GM12878 (cell line): ENCODE measurements around the gene PLAAT3. TPM values are rescaled to one million over a fixed set of nuclear protein-coding genes. Genes with fewer than 3 reads are reported as not detected.

Experiments
- ATAC-seq: fragments of 200-7000 bp; cut with Tn5 transposase; 3 replicates; pipeline ENCODE4 v1.9.1; 2020; ENCODE audit warnings: mild to moderate bottlenecking, moderate library complexity
- BruUV-seq: library from RNA; stranded (reverse); fragments of 400-500 nt; replicated peaks from 2 replicates; lab custom pipeline; 2021; lab: Mats Ljungman, UMichigan
- CTCF ChIA-PET: fragments of 300-600 bp; sonication (Branson Sonifier 250); formaldehyde crosslinking; extraction: SDS; loops from one replicate; lab custom pipeline; 2021; ENCODE audit warnings: inconsistent platforms; lab: Yijun Ruan, JAX
- POLR2A ChIA-PET: fragments of 350-600 bp; formaldehyde crosslinking; extraction: SDS; loops from one replicate; lab custom pipeline; 2021; ENCODE audit warnings: inconsistent platforms; lab: Charles Lee
- RAD21 ChIA-PET: fragments of 300-600 bp; sonication (Branson Sonifier 250); formaldehyde crosslinking; loops from one replicate; lab custom pipeline; 2023; ENCODE audit warnings: antibody characterized with exemption; ENCODE audit not compliant: unreplicated experiment; lab: Charles Lee
- SMC1A ChIA-PET: fragments of 300-600 bp; sonication (Branson Sonifier 250); formaldehyde crosslinking; loops from one replicate; lab custom pipeline; 2023; ENCODE audit not compliant: unreplicated experiment, uncharacterized antibody; lab: Charles Lee
- DNase-seq: peaks from one replicate; pipeline ENCODE4 v3.0.0-alpha.2; 2011; ENCODE audit warnings: low read depth, low spot score
- FAIRE-seq: peaks from 3 replicates; lab custom pipeline; 2011; peaks lifted over from hg19 to GRCh38; lab: Jason Lieb, UNC
- H2AFZ ChIP-seq: 2 replicates; pipeline ENCODE4 v1.6.0; 2011; ENCODE audit warnings: low read depth, low read length, control low read depth; ENCODE audit not compliant: control insufficient read depth
- H3K27ac ChIP-seq: 2 replicates; pipeline ENCODE4 v1.5.1; 2011; ENCODE audit warnings: control low read depth; ENCODE audit not compliant: control insufficient read depth, insufficient read depth
- H3K27me3 ChIP-seq, 2 experiments: replicated peaks in 1 of 2; 2 replicates each; pipeline versions ENCODE4 v1.6.0 to v1.6.1; 2011; ENCODE audit warnings: low read length in 1 of 2; ENCODE audit not compliant: control insufficient read depth in 2 of 2, insufficient read depth in 2 of 2
- H3K36me3 ChIP-seq, 2 experiments: 2 replicates each; pipeline ENCODE4 v1.5.1; 2011; ENCODE audit warnings: low read length in 1 of 2; ENCODE audit not compliant: control insufficient read depth in 2 of 2, insufficient read depth in 2 of 2
- H3K4me1 ChIP-seq: 2 replicates; pipeline ENCODE4 v1.6.1; 2011; ENCODE audit warnings: mild to moderate bottlenecking, low read length, moderate library complexity, mixed read lengths; ENCODE audit not compliant: control insufficient read depth, insufficient read depth
- H3K4me2 ChIP-seq: 2 replicates; pipeline ENCODE4 v1.6.0; 2011; ENCODE audit warnings: control low read depth; ENCODE audit not compliant: control insufficient read depth, insufficient read depth
- H3K4me3 ChIP-seq: fragments of 200-600 bp; sonication (generic); 2 replicates; pipeline ENCODE4 v1.5.1; 2016
- H3K79me2 ChIP-seq: 2 replicates; pipeline ENCODE4 v1.6.0; 2011; ENCODE audit warnings: low read length; ENCODE audit not compliant: control insufficient read depth, insufficient read depth
- H3K9ac ChIP-seq: 2 replicates; pipeline ENCODE4 v1.8.0; 2011; ENCODE audit warnings: low read length, control low read depth, mixed read lengths; ENCODE audit not compliant: control insufficient read depth, insufficient read depth
- H3K9me3 ChIP-seq: replicated peaks from 3 replicates; pipeline ENCODE4 v1.5.1; 2011; ENCODE audit warnings: mild to moderate bottlenecking, low read length; ENCODE audit not compliant: control insufficient read depth, insufficient read depth
- H4K20me1 ChIP-seq: 2 replicates; pipeline ENCODE4 v1.6.0; 2011; ENCODE audit not compliant: control insufficient read depth, insufficient read depth
- BACH1 ChIP-seq: fragments of 450-650 bp; IDR thresholded peaks from 2 replicates; pipeline ENCODE4 v1.6.1; 2017; ENCODE audit warnings: mild to moderate bottlenecking, borderline replicate concordance
- BMI1 ChIP-seq: fragments of 450-650 bp; IDR thresholded peaks from 2 replicates; pipeline ENCODE4 v1.6.1; 2016; ENCODE audit warnings: mild to moderate bottlenecking, moderate library complexity, borderline replicate concordance
- CEBPB ChIP-seq, 2 experiments: fragments of 150-350 bp in 1 of 2; IDR thresholded peaks; 2 replicates each; pipeline ENCODE4 v1.6.1; 2012 to 2014; ENCODE audit warnings: low read depth in 2 of 2, low read length in 2 of 2, borderline replicate concordance in 1 of 2, inconsistent platforms in 1 of 2
- FOXM1 ChIP-seq: IDR thresholded peaks from 2 replicates; pipeline ENCODE4 v1.6.1; 2012; ENCODE audit warnings: low read depth, mild to moderate bottlenecking, inconsistent platforms, low read length, moderate library complexity
- GABPA ChIP-seq: IDR thresholded peaks from 2 replicates; pipeline ENCODE4 v1.6.1; 2014; ENCODE audit warnings: antibody characterized with exemption, low read depth, mild to moderate bottlenecking, inconsistent platforms
- GATAD2B ChIP-seq: fragments of 450-650 bp; conservative IDR thresholded peaks from 2 replicates; pipeline ENCODE4 v1.6.1; 2017; ENCODE audit warnings: low read depth, mild to moderate bottlenecking, moderate library complexity
- IKZF1 ChIP-seq: fragments of 450-650 bp; conservative IDR thresholded peaks from 2 replicates; pipeline ENCODE4 v1.6.1; 2017; ENCODE audit warnings: antibody characterized with exemption, mild to moderate bottlenecking
- IKZF2 ChIP-seq, 2 experiments: fragments of 450-650 bp; IDR thresholded peaks; 2 replicates each; pipeline ENCODE4 v1.6.1; 2017; ENCODE audit warnings: mild to moderate bottlenecking in 2 of 2, moderate library complexity in 2 of 2
- IRF4 ChIP-seq: IDR thresholded peaks from 2 replicates; pipeline ENCODE4 v1.6.1; 2011; ENCODE audit warnings: low read depth, low read length
- MEF2B ChIP-seq: fragments of 450-650 bp; IDR thresholded peaks from 2 replicates; pipeline ENCODE4 v1.6.1; 2018; ENCODE audit warnings: mild to moderate bottlenecking, moderate library complexity; ENCODE audit not compliant: partially characterized antibody, poor library complexity, severe bottlenecking
- MLLT1 ChIP-seq: fragments of 450-650 bp; IDR thresholded peaks from 2 replicates; pipeline ENCODE4 v1.6.1; 2016; ENCODE audit warnings: mild to moderate bottlenecking
- MTA3 ChIP-seq: IDR thresholded peaks from 2 replicates; pipeline ENCODE4 v1.6.1; 2012; ENCODE audit warnings: low read length, inconsistent platforms, borderline replicate concordance
- MYB ChIP-seq: fragments of 150-350 bp; IDR thresholded peaks from 2 replicates; pipeline ENCODE4 v1.6.1; 2014; ENCODE audit warnings: mild to moderate bottlenecking, low read depth, low read length, borderline replicate concordance
- NFIC ChIP-seq: IDR thresholded peaks from 2 replicates; pipeline ENCODE4 v1.6.1; 2012; ENCODE audit warnings: low read depth, mild to moderate bottlenecking, inconsistent platforms, low read length, moderate library complexity
- RAD51 ChIP-seq: fragments of 450-650 bp; IDR thresholded peaks from 2 replicates; pipeline ENCODE4 v1.6.1; 2016; ENCODE audit warnings: moderate library complexity, mild to moderate bottlenecking, inconsistent platforms
- RBBP5 ChIP-seq: fragments of 200-600 bp; sonication (generic); conservative IDR thresholded peaks from 2 replicates; pipeline ENCODE4 v1.6.1; 2016
- SMAD1 ChIP-seq: fragments of 450-650 bp; IDR thresholded peaks from 2 replicates; pipeline ENCODE4 v1.6.1; 2018; ENCODE audit warnings: mild to moderate bottlenecking, low read depth; ENCODE audit not compliant: partially characterized antibody
- SUPT20H ChIP-seq: IDR thresholded peaks from 2 replicates; pipeline ENCODE4 v1.6.1; 2011; ENCODE audit warnings: low read depth, mild to moderate bottlenecking, low read length, moderate library complexity, borderline replicate concordance; ENCODE audit not compliant: control insufficient read depth
- TCF3 ChIP-seq: IDR thresholded peaks from 2 replicates; pipeline ENCODE4 v1.6.1; 2012; ENCODE audit warnings: low read depth, mild to moderate bottlenecking, low read length, borderline replicate concordance; ENCODE audit not compliant: insufficient read depth
- USF1 ChIP-seq: IDR thresholded peaks from 2 replicates; pipeline ENCODE4 v1.6.1; 2011; ENCODE audit warnings: borderline replicate concordance, low read depth, mild to moderate bottlenecking, moderate library complexity, mixed read lengths, low read length; ENCODE audit not compliant: insufficient read depth; ENCODE audit errors: extremely low read length
- USF2 ChIP-seq: IDR thresholded peaks from 2 replicates; pipeline ENCODE4 v1.6.1; 2011; ENCODE audit warnings: low read depth, low read length, improper control_type of control experiment, borderline replicate concordance
- ZNF384 ChIP-seq: IDR thresholded peaks from 2 replicates; pipeline ENCODE4 v1.6.1; 2012; ENCODE audit warnings: low read depth, mild to moderate bottlenecking, low read length, improper control_type of control experiment, borderline replicate concordance
- in situ Hi-C: fragments of 300-500 bp; cut with MboI; formaldehyde crosslinking; loops from 9 replicates; pipeline ENCODE4 v1.14.3; 2018; ENCODE audit warnings: mixed read lengths
- intact Hi-C: fragments of 100-400 bp; cut with micrococcal nuclease; formaldehyde crosslinking; loops from one replicate; pipeline ENCODE4 v1.14.2; 2022; ENCODE audit not compliant: unreplicated experiment
- polyA plus RNA-seq, 11 experiments: library from polyadenylated mRNA; depleted of rRNA in 4 of 11; unstranded in 6 of 11; stranded (reverse) in 5 of 11; fragments of >200 nt; fragmentation: Nextera tagmentation in 4 of 11; fragmentation: Illumina TruSeq in 1 of 11; extraction: Ambion mirVana in 4 of 11; extraction: Trizol in 1 of 11; gene quantifications; 1 replicate in 1 of 11; 2 replicates in 10 of 11; pipeline versions ENCODE4 v1.2.1 to v1.2.3, GENCODE V29; 2011 to 2016; ENCODE audit warnings: inconsistent platforms in 2 of 11, missing spikeins in 2 of 11, low read depth in 1 of 11
- total RNA-seq, 4 experiments: library from RNA; depleted of rRNA in 3 of 4; stranded (reverse); fragments of >200 nt in 3 of 4; fragmentation: Illumina TruSeq in 1 of 4; extraction: Trizol in 1 of 4; gene quantifications; 2 replicates each; pipeline versions ENCODE4 v1.2.1 to v1.2.3, GENCODE V29; 2013 to 2021

The PLAAT3 gene
- total and polyA plus RNA-seq, 10 of the 15 experiments (the other 5 are each of a cell fraction or from before 2014, with no cell fraction given) = 4.8 to 37.0 (median 14.8) TPM

- TF ChIP-seq IKZF1 = no peak
- TF ChIP-seq FOXM1 = no peak
- no peak for TF ChIP-seq MLLT1
- TF ChIP-seq RAD51 = peak; percentile 52; the same call in 1 of the 2 replicates
- no peak for TF ChIP-seq SUPT20H
- no peak for TF ChIP-seq USF2
- TF ChIP-seq SMAD1 = no peak
- TF ChIP-seq TCF3 = peak; percentile 65; the same call in 1 of the 2 replicates
- TF ChIP-seq IRF4 = no peak
- TF ChIP-seq RBBP5 = no peak
- TF ChIP-seq MYB = no peak
Observed at GRCh38 chr11:63613517-63614135, 607 bp downstream of the PLAAT3 start (continued).

- FAIRE-seq = no peak
- ChIA-PET CTCF (no interaction called here), RAD21 (no interaction called here), SMC1A (no interaction called here), POLR2A (no interaction called here)
- in situ Hi-C loops = no loop called here
- no peak for ATAC-seq
- H3K4me1 ChIP-seq = peaks cover 4% of the 10 kb centered on the region
- H3K4me3 ChIP-seq = no peak overlapping the region
- H3K9ac ChIP-seq = no peak overlapping the region
- H3K27me3 ChIP-seq = no peaks in the 10 kb centered on the region; a peak in 1 of 4 replicates
- H2AFZ ChIP-seq = no peak overlapping the region
- intact Hi-C loops = no loop called here
- H3K27ac ChIP-seq = no peak overlapping the region
- H3K4me2 ChIP-seq = no peak overlapping the region
- H3K36me3 ChIP-seq = no peaks in the 10 kb centered on the region
- no peaks in the 10 kb centered on the region for H3K79me2 ChIP-seq
- no TSS peak for BruUV-seq
- DNase-seq = no peak
- H4K20me1 ChIP-seq = no peaks in the 10 kb centered on the region
- no peaks in the 10 kb centered on the region for H3K9me3 ChIP-seq
- no peak for TF ChIP-seq MTA3
- TF ChIP-seq MEF2B = no peak
- TF ChIP-seq ZNF384 = no peak
- TF ChIP-seq USF1 = no peak
- TF ChIP-seq NFIC = no peak
- no peak for TF ChIP-seq CEBPB (IDR thresholded peaks at IDR 0.05; ENCODE audit: borderline replicate concordance in 1 of 2, low read depth in 2 of 2, low read length in 2 of 2)
- TF ChIP-seq BMI1 = no peak
- no peak for TF ChIP-seq GATAD2B
- TF ChIP-seq IKZF2 (IDR thresholded peaks at IDR 0.05) = no peak
- no peak for TF ChIP-seq GABPA
- TF ChIP-seq BACH1 = no peak
Observed at GRCh38 chr11:63612181-63612580, 2.1 kb downstream of the PLAAT3 start.
